ENCODE results near the gene PHLPP1.

Gene PHLPP1

GRCh38 chr18:62848946-62849345 is 133.6 kb downstream of the PHLPP1 start:
- H2BK12ac ChIP-seq (ENCODE audit: low read length in 2 of 2) = no peak overlapping the region
- no peak overlapping the region for H3K9ac ChIP-seq (ENCODE audit: low read length)
- H2BK120ac ChIP-seq (ENCODE audit: low read depth, low read length) = no peak overlapping the region
- no peaks in the 10 kb centered on the region for H3K4me1 ChIP-seq (ENCODE audit: control insufficient read depth, insufficient read depth, low read depth, low read length)
- no peak overlapping the region for H2BK5ac ChIP-seq (ENCODE audit: low read depth, low read length, poor library complexity, severe bottlenecking)
- no peak overlapping the region for H3K27ac ChIP-seq (ENCODE audit: low read length, poor library complexity, severe bottlenecking)
- H3K14ac ChIP-seq (ENCODE audit: low read length in 2 of 2) = no peak overlapping the region
- H3K4me3 ChIP-seq (ENCODE audit: insufficient read depth in 1 of 2, low read depth in 1 of 2, low read length in 2 of 2) = no peak overlapping the region
- no peaks in the 10 kb centered on the region for H3K27me3 ChIP-seq (ENCODE audit: control insufficient read depth in 1 of 2, insufficient read depth in 1 of 2, low read length in 2 of 2)
- no peak overlapping the region for H2AFZ ChIP-seq (ENCODE audit: low read depth, low read length)
- no peak overlapping the region for H2BK15ac ChIP-seq (ENCODE audit: low read depth, poor library complexity, severe bottlenecking)
- H4K91ac ChIP-seq (ENCODE audit: low read length) = no peak overlapping the region
- no peak overlapping the region for H3K4ac ChIP-seq (ENCODE audit: low read depth in 1 of 2, low read length in 2 of 2)
- peaks cover 9% of the 10 kb centered on the region for H3K79me1 ChIP-seq (replicated peaks; ENCODE audit: low read length, poor library complexity, severe bottlenecking)
- no peak overlapping the region for H4K8ac ChIP-seq (ENCODE audit: low read length)
- H3K36me3 ChIP-seq (ENCODE audit: control insufficient read depth in 1 of 2, insufficient read depth in 2 of 2, low read depth in 1 of 2, low read length in 2 of 2) = no peaks in the 10 kb centered on the region
- H2AK5ac ChIP-seq (ENCODE audit: low read length, severe bottlenecking) = no peak overlapping the region
- no peak overlapping the region for H3K18ac ChIP-seq (ENCODE audit: low read depth in 1 of 2, low read length in 2 of 2)
- DNase-seq = no peak
- no peaks in the 10 kb centered on the region for H3K9me3 ChIP-seq (ENCODE audit: control insufficient read depth, low read length)
- H3K23ac ChIP-seq (ENCODE audit: low read length in 2 of 2) = no peak overlapping the region
- no peak overlapping the region for H3K4me2 ChIP-seq (ENCODE audit: low read length, poor library complexity, severe bottlenecking)
- WGBS = no CpG with 5 or more reads among the region's 1 CpG

GRCh38 chr18:62850619-62851306 is 135.4 kb downstream of the PHLPP1 start:
- no peak overlapping the region for H3K4ac ChIP-seq (ENCODE audit: low read depth in 1 of 2, low read length in 2 of 2)
- no peak overlapping the region for H2BK12ac ChIP-seq (ENCODE audit: low read length in 2 of 2)
- no peaks in the 10 kb centered on the region for H3K9me3 ChIP-seq (ENCODE audit: control insufficient read depth, low read length)
- H2AK5ac ChIP-seq (ENCODE audit: low read length, severe bottlenecking) = no peak overlapping the region
- H3K23ac ChIP-seq (ENCODE audit: low read length in 2 of 2) = no peak overlapping the region
- peak overlapping the region; percentile 70 for H3K9ac ChIP-seq (ENCODE audit: low read length)
- H3K27ac ChIP-seq (ENCODE audit: low read length, poor library complexity, severe bottlenecking) = no peak overlapping the region
- H3K18ac ChIP-seq (ENCODE audit: low read depth in 1 of 2, low read length in 2 of 2) = no peak overlapping the region
- no peak overlapping the region for H2BK120ac ChIP-seq (ENCODE audit: low read depth, low read length)
- no peak for DNase-seq
- H2BK15ac ChIP-seq (ENCODE audit: low read depth, poor library complexity, severe bottlenecking) = no peak overlapping the region
- H3K36me3 ChIP-seq (ENCODE audit: control insufficient read depth in 1 of 2, insufficient read depth in 2 of 2, low read depth in 1 of 2, low read length in 2 of 2) = no peaks in the 10 kb centered on the region
- WGBS = 98% methylated on average over 5 of the region's 7 CpGs
- H3K4me2 ChIP-seq (ENCODE audit: low read length, poor library complexity, severe bottlenecking) = no peak overlapping the region
- peaks cover 8% of the 10 kb centered on the region for H3K79me1 ChIP-seq (replicated peaks; ENCODE audit: low read length, poor library complexity, severe bottlenecking)
- no peak overlapping the region for H4K91ac ChIP-seq (ENCODE audit: low read length)
- no peaks in the 10 kb centered on the region for H3K4me1 ChIP-seq (ENCODE audit: control insufficient read depth, insufficient read depth, low read depth, low read length)
- no peak overlapping the region for H3K4me3 ChIP-seq (ENCODE audit: insufficient read depth in 1 of 2, low read depth in 1 of 2, low read length in 2 of 2)
- H2BK5ac ChIP-seq (ENCODE audit: low read depth, low read length, poor library complexity, severe bottlenecking) = no peak overlapping the region
- no peak overlapping the region for H2AFZ ChIP-seq (ENCODE audit: low read depth, low read length)
- H4K8ac ChIP-seq (ENCODE audit: low read length) = no peak overlapping the region
- no peak overlapping the region for H3K14ac ChIP-seq (ENCODE audit: low read length in 2 of 2)
- no peaks in the 10 kb centered on the region for H3K27me3 ChIP-seq (ENCODE audit: control insufficient read depth in 1 of 2, insufficient read depth in 1 of 2, low read length in 2 of 2)

GRCh38 chr18:62852851-62853250 is 137.5 kb downstream of the PHLPP1 start:
- no peak overlapping the region for H4K91ac ChIP-seq (ENCODE audit: low read length)
- H3K36me3 ChIP-seq (ENCODE audit: control insufficient read depth in 1 of 2, insufficient read depth in 2 of 2, low read depth in 1 of 2, low read length in 2 of 2) = no peaks in the 10 kb centered on the region
- WGBS = 55% methylated on average over 2 of the region's 2 CpGs
- no peaks in the 10 kb centered on the region for H3K27me3 ChIP-seq (ENCODE audit: control insufficient read depth in 1 of 2, insufficient read depth in 1 of 2, low read length in 2 of 2)
- H3K9me3 ChIP-seq (ENCODE audit: control insufficient read depth, low read length) = no peaks in the 10 kb centered on the region
- no peak overlapping the region for H3K23ac ChIP-seq (ENCODE audit: low read length in 2 of 2)
- H3K27ac ChIP-seq (ENCODE audit: low read length, poor library complexity, severe bottlenecking) = no peak overlapping the region
- no peak overlapping the region for H3K4me2 ChIP-seq (ENCODE audit: low read length, poor library complexity, severe bottlenecking)
- no peak overlapping the region for H2BK15ac ChIP-seq (ENCODE audit: low read depth, poor library complexity, severe bottlenecking)
- no peak overlapping the region for H4K8ac ChIP-seq (ENCODE audit: low read length)
- H3K4me1 ChIP-seq (ENCODE audit: control insufficient read depth, insufficient read depth, low read depth, low read length) = no peaks in the 10 kb centered on the region
- no peak overlapping the region for H3K18ac ChIP-seq (ENCODE audit: low read depth in 1 of 2, low read length in 2 of 2)
- H3K14ac ChIP-seq (ENCODE audit: low read length in 2 of 2) = no peak overlapping the region
- H2AFZ ChIP-seq (ENCODE audit: low read depth, low read length) = no peak overlapping the region
- H2BK120ac ChIP-seq (ENCODE audit: low read depth, low read length) = no peak overlapping the region
- H3K4ac ChIP-seq (ENCODE audit: low read depth in 1 of 2, low read length in 2 of 2) = no peak overlapping the region
- no peak overlapping the region for H2AK5ac ChIP-seq (ENCODE audit: low read length, severe bottlenecking)
- H3K9ac ChIP-seq (ENCODE audit: low read length) = no peak overlapping the region
- no peak overlapping the region for H2BK5ac ChIP-seq (ENCODE audit: low read depth, low read length, poor library complexity, severe bottlenecking)
- peaks cover 11% of the 10 kb centered on the region for H3K79me1 ChIP-seq (replicated peaks; ENCODE audit: low read length, poor library complexity, severe bottlenecking)
- no peak overlapping the region for H2BK12ac ChIP-seq (ENCODE audit: low read length in 2 of 2)
- DNase-seq = no peak
- H3K4me3 ChIP-seq (ENCODE audit: insufficient read depth in 1 of 2, low read depth in 1 of 2, low read length in 2 of 2) = no peak overlapping the region

GRCh38 chr18:62856294-62856693 is 141.0 kb downstream of the PHLPP1 start:
- no peaks in the 10 kb centered on the region for H3K36me3 ChIP-seq (ENCODE audit: control insufficient read depth in 1 of 2, insufficient read depth in 2 of 2, low read depth in 1 of 2, low read length in 2 of 2)

More at GRCh38 chr18:62856294-62856693, 141.0 kb downstream of the PHLPP1 start:
- Histone ChIP-seq H3K27ac (ENCODE audit: low read length, poor library complexity, severe bottlenecking) (no peak overlapping the region), H3K18ac (ENCODE audit: low read depth in 1 of 2, low read length in 2 of 2) (no peak overlapping the region), H3K4me2 (ENCODE audit: low read length, poor library complexity, severe bottlenecking) (no peak overlapping the region), H3K79me1 (replicated peaks; ENCODE audit: low read length, poor library complexity, severe bottlenecking) (peaks cover 10% of the 10 kb centered on the region), H2BK120ac (ENCODE audit: low read depth, low read length) (no peak overlapping the region), H2BK5ac (ENCODE audit: low read depth, low read length, poor library complexity, severe bottlenecking) (no peak overlapping the region), H3K9me3 (ENCODE audit: control insufficient read depth, low read length) (no peaks in the 10 kb centered on the region), H4K91ac (ENCODE audit: low read length) (no peak overlapping the region), H2AFZ (ENCODE audit: low read depth, low read length) (no peak overlapping the region), H3K4me3 (ENCODE audit: insufficient read depth in 1 of 2, low read depth in 1 of 2, low read length in 2 of 2) (no peak overlapping the region), H4K8ac (ENCODE audit: low read length) (no peak overlapping the region), H2BK12ac (ENCODE audit: low read length in 2 of 2) (no peak overlapping the region), H3K23ac (ENCODE audit: low read length in 2 of 2) (no peak overlapping the region), H3K4me1 (ENCODE audit: control insufficient read depth, insufficient read depth, low read depth, low read length) (no peaks in the 10 kb centered on the region), H2AK5ac (ENCODE audit: low read length, severe bottlenecking) (no peak overlapping the region), H2BK15ac (ENCODE audit: low read depth, poor library complexity, severe bottlenecking) (no peak overlapping the region), H3K4ac (ENCODE audit: low read depth in 1 of 2, low read length in 2 of 2) (no peak overlapping the region), H3K14ac (ENCODE audit: low read length in 2 of 2) (no peak overlapping the region), H3K27me3 (ENCODE audit: control insufficient read depth in 1 of 2, insufficient read depth in 1 of 2, low read length in 2 of 2) (no peaks in the 10 kb centered on the region), H3K9ac (ENCODE audit: low read length) (no peak overlapping the region)
- no peak for DNase-seq
- WGBS = 95% methylated on average over 7 of the region's 7 CpGs
